GM18499 (cell line): ENCODE measurements around the gene FAM90A1.
"Not testable (repeated sequence)": the region's sequence is repeated elsewhere in the genome, so short reads cannot be mapped to it uniquely, and the experiment has no call there.

ENCODE experiments used
- ATAC-seq: cut with Tn5 transposase; IDR thresholded peaks from one replicate; pipeline ENCODE4 v1.9.1; 2021; ENCODE audit warnings: moderate number of reproducible peaks; ENCODE audit not compliant: insufficient read depth, unreplicated experiment

Gene FAM90A1

DNA sequence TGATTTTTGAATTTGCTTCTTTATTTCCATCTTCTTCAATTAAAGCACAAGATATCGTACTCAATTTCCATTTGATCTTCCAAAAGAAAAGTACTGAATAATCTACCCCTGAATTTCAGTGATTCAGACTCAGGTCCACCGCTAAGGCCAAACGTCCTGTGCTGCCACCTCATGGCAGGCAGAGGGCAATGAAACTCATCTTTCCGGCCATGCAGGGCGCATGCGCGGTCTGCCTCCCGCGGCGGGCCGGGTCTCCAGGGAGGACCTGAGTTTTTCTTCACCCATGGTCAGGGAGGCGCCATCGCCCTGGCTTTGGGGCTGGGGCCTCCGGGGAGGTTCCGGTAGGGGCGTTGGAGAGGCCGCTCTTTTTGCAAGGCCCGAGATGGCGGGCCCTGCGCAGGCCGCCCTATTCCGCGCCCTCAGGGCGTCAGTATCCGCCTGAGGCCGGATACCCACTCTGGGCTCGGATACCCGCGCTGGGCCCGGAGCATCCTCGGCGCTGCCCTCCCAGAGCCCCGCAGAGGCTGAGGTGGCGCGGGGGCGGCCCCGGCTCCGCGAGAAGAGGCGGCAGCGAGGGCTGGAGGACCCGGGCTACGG is 47.3 kb downstream of the FAM90A1 start:
- ATAC-seq, result not testable (repeated sequence)

DNA sequence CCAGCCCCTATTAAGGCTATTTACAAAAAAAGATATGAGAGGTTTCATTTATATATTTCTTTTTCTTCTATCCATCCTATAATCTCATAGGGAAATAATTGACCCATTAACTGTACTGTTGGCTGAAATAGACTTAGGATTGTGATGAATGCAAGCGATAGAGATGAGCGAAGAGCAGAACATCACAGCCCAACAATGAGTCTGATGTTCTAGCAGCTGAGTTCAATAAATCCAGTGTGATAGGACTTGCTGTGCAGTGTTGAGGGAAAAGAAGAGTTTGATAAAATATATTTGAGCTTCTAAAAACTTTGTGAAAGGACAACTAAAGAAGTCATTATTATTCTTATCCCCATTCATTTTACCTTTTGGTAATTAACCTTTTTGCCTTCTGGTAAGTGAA is 54.5 kb downstream of the FAM90A1 start:
- not testable (repeated sequence) for ATAC-seq
